ENCODE measurements around the gene PTPRE.

PTPRE gene

GRCh38 chr10:127910464-127910770, 3.5 kb downstream of the PTPRE start:
- H3K27me3 ChIP-seq (replicated peaks), result no peaks in the 10 kb centered on the region
- DNase-seq, result peak; percentile 62
- H3K4me3 ChIP-seq (ENCODE audit: low read depth, low read length), result no peak overlapping the region
- peak overlapping the region; percentile 88 for H3K27ac ChIP-seq
- in situ Hi-C loops (cut with HindIII; ENCODE audit: low pct_ligation_motif_present, low sequenced_read_pairs), result no loop called here
- TF ChIP-seq CTCF (IDR thresholded peaks at IDR 0.05; ENCODE audit: low read depth, low read length, missing control alignments), result no peak
- no peaks in the 10 kb centered on the region for H3K36me3 ChIP-seq (replicated peaks)

- TF ChIP-seq CTCF (IDR thresholded peaks at IDR 0.05; ENCODE audit: low read depth, low read length, missing control alignments), result no peak
- DNase-seq, result no peak
- Histone ChIP-seq H3K27me3 (replicated peaks) (no peaks in the 10 kb centered on the region), H3K36me3 (replicated peaks) (no peaks in the 10 kb centered on the region), H3K27ac (no peak overlapping the region), H3K4me3 (ENCODE audit: low read depth, low read length) (no peak overlapping the region)
- in situ Hi-C loops (cut with HindIII; ENCODE audit: low pct_ligation_motif_present, low sequenced_read_pairs), result no loop called here
Measured at GRCh38 chr10:127911218-127911866, 4.4 kb downstream of the PTPRE start.

GRCh38 chr10:127911867-127912257, 5.0 kb downstream of the PTPRE start:
- Histone ChIP-seq H3K27me3 (replicated peaks) (no peaks in the 10 kb centered on the region), H3K36me3 (replicated peaks) (no peaks in the 10 kb centered on the region), H3K4me3 (ENCODE audit: low read depth, low read length) (no peak overlapping the region), H3K27ac (no peak overlapping the region)
- in situ Hi-C loops (cut with HindIII; ENCODE audit: low pct_ligation_motif_present, low sequenced_read_pairs), result no loop called here
- DNase-seq, result no peak
- no peak for TF ChIP-seq CTCF (IDR thresholded peaks at IDR 0.05; ENCODE audit: low read depth, low read length, missing control alignments)

- TF ChIP-seq CTCF (IDR thresholded peaks at IDR 0.05; ENCODE audit: low read depth, low read length, missing control alignments), result no peak
- in situ Hi-C loops (cut with HindIII; ENCODE audit: low pct_ligation_motif_present, low sequenced_read_pairs), result no loop called here
- Histone ChIP-seq H3K36me3 (replicated peaks) (no peaks in the 10 kb centered on the region), H3K27me3 (replicated peaks) (no peaks in the 10 kb centered on the region), H3K4me3 (ENCODE audit: low read depth, low read length) (no peak overlapping the region), H3K27ac (no peak overlapping the region)
- DNase-seq, result no peak
Measured at GRCh38 chr10:127912607-127913367, 5.9 kb downstream of the PTPRE start.

DNA sequence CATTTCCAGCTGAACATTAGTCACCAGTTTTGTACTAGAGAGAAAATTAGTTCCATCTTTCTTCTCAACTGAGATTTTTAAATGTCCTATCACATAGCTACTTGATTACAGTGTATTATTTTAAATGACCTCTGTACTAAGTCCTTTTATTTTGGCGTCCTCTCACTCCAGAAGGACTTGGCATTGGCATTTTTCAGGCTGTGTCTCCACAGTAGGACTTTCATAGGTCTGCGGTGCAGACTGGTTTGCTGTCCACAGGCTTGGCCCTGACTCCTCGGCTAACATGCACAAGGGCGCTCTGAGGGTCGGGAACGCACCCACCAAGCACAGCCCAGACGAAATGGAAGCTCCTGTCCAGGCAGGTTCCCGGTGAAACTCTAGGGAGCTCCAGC, 6.5 kb downstream of the PTPRE start:
- Histone ChIP-seq H3K4me3 (ENCODE audit: low read depth, low read length) (no peak overlapping the region), H3K27ac (no peak overlapping the region), H3K36me3 (replicated peaks) (no peaks in the 10 kb centered on the region), H3K27me3 (replicated peaks) (no peaks in the 10 kb centered on the region)
- in situ Hi-C loops (cut with HindIII; ENCODE audit: low pct_ligation_motif_present, low sequenced_read_pairs), result no loop called here
- no peak for TF ChIP-seq CTCF (IDR thresholded peaks at IDR 0.05; ENCODE audit: low read depth, low read length, missing control alignments)
- DNase-seq, result no peak

Measured in brain microvascular endothelial cell (primary cell).